ENCODE measurements around the gene MALT1.
A peak's percentile ranks its signal among the peaks of the same experiment; 100 is the strongest.

MALT1 gene

GRCh38 chr18:58671111-58671631 lies at the start of gene MALT1:
Gene MALT1 (plus strand): TSS chr18:58671465. CDS start chr18:58671644, 179 bp downstream.
- H3K4me3 ChIP-seq: peak within 1 kb of the TSS; percentile 57
- no peaks in the 10 kb centered on the region for H3K27me3 ChIP-seq (ENCODE audit: low read depth)
- in situ Hi-C loops (cut with MboI; ENCODE audit: low sequenced_read_pairs): no loop called here
- H3K36me3 ChIP-seq (replicated peaks): no peaks in the 10 kb centered on the region
- H3K4me1 ChIP-seq: peaks cover 14% of the 10 kb centered on the region
- H3K9me3 ChIP-seq: no peaks in the 10 kb centered on the region
- peak; percentile 80 to 95 for DNase-seq (ENCODE audit: low spot score in 2 of 2)

GRCh38 chr18:58624011-58624410 lies 47.3 kb upstream of the MALT1 start:
- in situ Hi-C loops (cut with MboI; ENCODE audit: low sequenced_read_pairs): no loop called here
- no peaks in the 10 kb centered on the region for H3K36me3 ChIP-seq (replicated peaks)
- peaks cover 11% of the 10 kb centered on the region for H3K4me1 ChIP-seq
- H3K9me3 ChIP-seq: no peaks in the 10 kb centered on the region
- no peaks in the 10 kb centered on the region for H3K27me3 ChIP-seq (ENCODE audit: low read depth)
- no peak overlapping the region for H3K4me3 ChIP-seq
- no peak for DNase-seq (ENCODE audit: low spot score in 2 of 2)

- in situ Hi-C loops (cut with MboI; ENCODE audit: low sequenced_read_pairs): no loop called here
Measured at GRCh38 chr18:58625839-58626238, 45.4 kb upstream of the MALT1 start.

GRCh38 chr18:58630071-58630470 lies 41.2 kb upstream of the MALT1 start:
- Histone ChIP-seq H3K4me3 (no peak overlapping the region), H3K4me1 (no peaks in the 10 kb centered on the region), H3K27me3 (ENCODE audit: low read depth) (no peaks in the 10 kb centered on the region), H3K36me3 (replicated peaks) (no peaks in the 10 kb centered on the region), H3K9me3 (no peaks in the 10 kb centered on the region)
- in situ Hi-C loops (cut with MboI; ENCODE audit: low sequenced_read_pairs): no loop called here
- DNase-seq (ENCODE audit: low spot score in 2 of 2): no peak

More at GRCh38 chr18:58625839-58626238, 45.4 kb upstream of the MALT1 start:
- DNase-seq (ENCODE audit: low spot score in 2 of 2): no peak
- Histone ChIP-seq H3K27me3 (ENCODE audit: low read depth) (no peaks in the 10 kb centered on the region), H3K9me3 (no peaks in the 10 kb centered on the region), H3K4me3 (no peak overlapping the region), H3K4me1 (peaks cover under 1% of the 10 kb centered on the region; the same call in 1 of the 2 replicates), H3K36me3 (replicated peaks) (no peaks in the 10 kb centered on the region)

- Histone ChIP-seq H3K4me3 (no peak overlapping the region), H3K27me3 (ENCODE audit: low read depth) (no peaks in the 10 kb centered on the region), H3K4me1 (peaks cover 8% of the 10 kb centered on the region), H3K36me3 (replicated peaks) (no peaks in the 10 kb centered on the region), H3K9me3 (no peaks in the 10 kb centered on the region)
- in situ Hi-C loops (cut with MboI; ENCODE audit: low sequenced_read_pairs): no loop called here
- DNase-seq (ENCODE audit: low spot score in 2 of 2): no peak
Measured at GRCh38 chr18:58631301-58631700, 40.0 kb upstream of the MALT1 start.

- H3K4me1 ChIP-seq: peaks cover 10% of the 10 kb centered on the region
- H3K9me3 ChIP-seq: no peaks in the 10 kb centered on the region
- in situ Hi-C loops (cut with MboI; ENCODE audit: low sequenced_read_pairs): no loop called here
- H3K4me3 ChIP-seq: no peak overlapping the region
- H3K27me3 ChIP-seq (ENCODE audit: low read depth): no peaks in the 10 kb centered on the region
- no peaks in the 10 kb centered on the region for H3K36me3 ChIP-seq (replicated peaks)
- DNase-seq (ENCODE audit: low spot score in 2 of 2): no peak
Measured at GRCh38 chr18:58632552-58632951, 38.7 kb upstream of the MALT1 start.

- H3K27me3 ChIP-seq (ENCODE audit: low read depth): no peaks in the 10 kb centered on the region
- H3K9me3 ChIP-seq: no peaks in the 10 kb centered on the region
- H3K4me3 ChIP-seq: no peak overlapping the region
- peaks cover 23% of the 10 kb centered on the region for H3K4me1 ChIP-seq
- no peaks in the 10 kb centered on the region for H3K36me3 ChIP-seq (replicated peaks)
- DNase-seq (ENCODE audit: low spot score in 2 of 2): no peak
- in situ Hi-C loops (cut with MboI; ENCODE audit: low sequenced_read_pairs): no loop called here
Measured at GRCh38 chr18:58633874-58634273, 37.4 kb upstream of the MALT1 start.

- in situ Hi-C loops (cut with MboI; ENCODE audit: low sequenced_read_pairs): no loop called here
Measured at GRCh38 chr18:58635891-58636290, 35.4 kb upstream of the MALT1 start.

GRCh38 chr18:58637197-58637596 lies 34.1 kb upstream of the MALT1 start:
- Histone ChIP-seq H3K4me3 (no peak overlapping the region), H3K27me3 (ENCODE audit: low read depth) (no peaks in the 10 kb centered on the region), H3K4me1 (peaks cover 46% of the 10 kb centered on the region), H3K36me3 (replicated peaks) (no peaks in the 10 kb centered on the region), H3K9me3 (no peaks in the 10 kb centered on the region)
- in situ Hi-C loops (cut with MboI; ENCODE audit: low sequenced_read_pairs): no loop called here
- no peak for DNase-seq (ENCODE audit: low spot score in 2 of 2)

More at GRCh38 chr18:58635891-58636290, 35.4 kb upstream of the MALT1 start:
- Histone ChIP-seq H3K36me3 (replicated peaks) (no peaks in the 10 kb centered on the region), H3K4me1 (peaks cover 39% of the 10 kb centered on the region), H3K4me3 (no peak overlapping the region), H3K27me3 (ENCODE audit: low read depth) (no peaks in the 10 kb centered on the region), H3K9me3 (no peaks in the 10 kb centered on the region)
- peak in 1 of 2 experiments; percentile 58 for DNase-seq (ENCODE audit: low spot score in 2 of 2)

- DNase-seq (ENCODE audit: low spot score in 2 of 2): no peak
- no peak overlapping the region for H3K4me3 ChIP-seq
- H3K27me3 ChIP-seq (ENCODE audit: low read depth): no peaks in the 10 kb centered on the region
- no peaks in the 10 kb centered on the region for H3K36me3 ChIP-seq (replicated peaks)
- in situ Hi-C loops (cut with MboI; ENCODE audit: low sequenced_read_pairs): no loop called here
- no peaks in the 10 kb centered on the region for H3K9me3 ChIP-seq
- peaks cover 46% of the 10 kb centered on the region for H3K4me1 ChIP-seq
Measured at GRCh38 chr18:58637946-58638345, 33.3 kb upstream of the MALT1 start.

- peaks cover 46% of the 10 kb centered on the region for H3K4me1 ChIP-seq
- DNase-seq (ENCODE audit: low spot score in 2 of 2): no peak
- in situ Hi-C loops (cut with MboI; ENCODE audit: low sequenced_read_pairs): no loop called here
Measured at GRCh38 chr18:58638441-58638840, 32.8 kb upstream of the MALT1 start.

GRCh38 chr18:58639237-58639636 lies 32.0 kb upstream of the MALT1 start:
- Histone ChIP-seq H3K9me3 (no peaks in the 10 kb centered on the region), H3K27me3 (ENCODE audit: low read depth) (no peaks in the 10 kb centered on the region), H3K36me3 (replicated peaks) (no peaks in the 10 kb centered on the region), H3K4me3 (no peak overlapping the region), H3K4me1 (peaks cover 46% of the 10 kb centered on the region)
- peak in 1 of 2 experiments; percentile 59 for DNase-seq (ENCODE audit: low spot score in 2 of 2)
- in situ Hi-C loops (cut with MboI; ENCODE audit: low sequenced_read_pairs): no loop called here

More at GRCh38 chr18:58638441-58638840, 32.8 kb upstream of the MALT1 start:
- Histone ChIP-seq H3K9me3 (no peaks in the 10 kb centered on the region), H3K27me3 (ENCODE audit: low read depth) (no peaks in the 10 kb centered on the region), H3K4me3 (no peak overlapping the region), H3K36me3 (replicated peaks) (no peaks in the 10 kb centered on the region)

- Histone ChIP-seq H3K4me3 (no peak overlapping the region), H3K4me1 (peaks cover 46% of the 10 kb centered on the region), H3K27me3 (ENCODE audit: low read depth) (no peaks in the 10 kb centered on the region), H3K36me3 (replicated peaks) (no peaks in the 10 kb centered on the region), H3K9me3 (no peaks in the 10 kb centered on the region)
- DNase-seq (ENCODE audit: low spot score in 2 of 2): peak; percentile 75 to 99
- in situ Hi-C loops (cut with MboI; ENCODE audit: low sequenced_read_pairs): no loop called here
Measured at GRCh38 chr18:58639751-58640427, 31.4 kb upstream of the MALT1 start.

GRCh38 chr18:58640428-58640805 lies 30.8 kb upstream of the MALT1 start:
- Histone ChIP-seq H3K4me1 (peaks cover 46% of the 10 kb centered on the region), H3K4me3 (no peak overlapping the region), H3K27me3 (ENCODE audit: low read depth) (no peaks in the 10 kb centered on the region), H3K9me3 (no peaks in the 10 kb centered on the region), H3K36me3 (replicated peaks) (no peaks in the 10 kb centered on the region)
- peak; percentile 53 to 91 for DNase-seq (ENCODE audit: low spot score in 2 of 2)
- in situ Hi-C loops (cut with MboI; ENCODE audit: low sequenced_read_pairs): no loop called here
